Measurements from ENCODE around the gene SKP1. TPM values are rescaled to one million over a fixed set of nuclear protein-coding genes. Genes with fewer than 3 reads are reported as not detected.

SKP1 gene
- 81.0 and 147 TPM in 2 replicates for total RNA-seq

GRCh38 chr5:134176511-134177368 lies at the start of gene SKP1:
SKP1 (minus strand) TSS chr5:134176950; CDS start chr5:134174022, 2,928 bp downstream.

GRCh38 chr5:134225780-134226440 lies 49.2 kb upstream of the SKP1 start, which contains the start of gene PPP2CA:
PPP2CA (minus strand) TSS chr5:134226073; CDS start chr5:134225861, 212 bp downstream.

GRCh38 chr5:134113902-134114875 lies 62.6 kb downstream of the SKP1 start, which contains the start of gene TCF7:
TCF7 (plus strand) TSS chr5:134114681; CDS start chr5:134114907, 226 bp downstream.

Small RNA genes within 50 kb of the gene (small RNA-seq; reads per million reads assigned to genes)
- not detected for gene MIR3661

Other genes with a start within 250 kb of the SKP1 start
- gene C5orf15, start 208.3 kb downstream of the SKP1 start, total RNA-seq: 79.3 and 109 TPM in 2 replicates
- 201 and 205 TPM in 2 replicates for gene VDAC1, start 172.0 kb downstream of the SKP1 start, total RNA-seq
- gene TCF7, start 62.3 kb downstream of the SKP1 start, total RNA-seq: 0.85 and 1.6 TPM in 2 replicates
- 81.8 and 98.4 TPM in 2 replicates for gene PPP2CA, start 49.1 kb upstream of the SKP1 start, total RNA-seq
- gene CDKL3, start 190.2 kb upstream of the SKP1 start, total RNA-seq: 1.2 and 1.9 TPM in 2 replicates
- 13.0 and 17.7 TPM in 2 replicates for gene UBE2B, start 194.6 kb upstream of the SKP1 start, total RNA-seq
- gene CDKN2AIPNL, start 234.9 kb upstream of the SKP1 start, total RNA-seq: 14.6 and 18.3 TPM in 2 replicates

Data from hair follicle dermal papilla cell (primary cell).